DOHH2 (cell line): ENCODE measurements around the gene IQSEC1.

Source experiments
- H3F3A ChIP-seq: fragments of 200-600 bp; sonication (generic), shearing (Covaris generic); 2 replicates; pipeline ENCODE4 v1.6.0; 2016; ENCODE audit warnings: antibody characterized with exemption, mild to moderate bottlenecking; ENCODE audit not compliant: control insufficient read depth, insufficient read depth
- H3K27ac ChIP-seq: fragments of 200-600 bp; sonication (generic); 2 replicates; pipeline ENCODE4 v1.5.1; 2014; ENCODE audit warnings: low read depth, mild to moderate bottlenecking, low read length, moderate library complexity
- H3K27me3 ChIP-seq: fragments of 200-600 bp; sonication (generic); 2 replicates; pipeline ENCODE4 v1.6.1; 2014; ENCODE audit warnings: mild to moderate bottlenecking, low read length, mixed read lengths; ENCODE audit not compliant: control insufficient read depth
- H3K36me3 ChIP-seq: fragments of 200-600 bp; sonication (generic); 2 replicates; pipeline ENCODE4 v1.6.1; 2014; ENCODE audit warnings: mild to moderate bottlenecking, low read length, moderate library complexity, mixed read lengths; ENCODE audit not compliant: control insufficient read depth
- H3K4me1 ChIP-seq: fragments of 200-600 bp; sonication (generic); 2 replicates; pipeline ENCODE4 v1.6.1; 2014; ENCODE audit warnings: mild to moderate bottlenecking, low read length, mixed read lengths; ENCODE audit not compliant: control insufficient read depth
- H3K4me2 ChIP-seq: fragments of 200-600 bp; sonication (generic); 2 replicates; pipeline ENCODE4 v1.6.0; 2014; ENCODE audit warnings: mild to moderate bottlenecking, low read length, moderate library complexity
- H3K4me3 ChIP-seq: fragments of 200-600 bp; sonication (generic); 2 replicates; pipeline ENCODE4 v1.5.1; 2014; ENCODE audit warnings: mild to moderate bottlenecking, low read length, mixed read lengths
- H3K79me2 ChIP-seq: fragments of 200-600 bp; sonication (generic); 2 replicates; pipeline ENCODE4 v1.6.1; 2014; ENCODE audit warnings: mild to moderate bottlenecking, low read length, mixed read lengths; ENCODE audit not compliant: control insufficient read depth
- H3K9me2 ChIP-seq: fragments of 200-600 bp; sonication (generic); replicated peaks from 2 replicates; pipeline ENCODE4 v1.6.1; 2014; ENCODE audit warnings: mild to moderate bottlenecking, low read length, mixed read lengths; ENCODE audit not compliant: control insufficient read depth
- H3K9me3 ChIP-seq: fragments of 200-600 bp; sonication (generic); 2 replicates; pipeline ENCODE4 v1.6.1; 2014; ENCODE audit warnings: antibody characterized with exemption, low read length, mixed read lengths; ENCODE audit not compliant: control insufficient read depth, insufficient read depth
- H4K20me1 ChIP-seq: fragments of 200-600 bp; sonication (generic); 2 replicates; pipeline ENCODE4 v1.6.0; 2014; ENCODE audit warnings: low read depth, mild to moderate bottlenecking, antibody characterized with exemption, low read length, moderate library complexity; ENCODE audit not compliant: control insufficient read depth, insufficient read depth
- EZH2phosphoT487 ChIP-seq: fragments of 200-600 bp; sonication (generic); IDR thresholded peaks from 2 replicates; pipeline ENCODE4 v1.6.1; 2017; ENCODE audit warnings: borderline replicate concordance, mild to moderate bottlenecking, antibody characterized with exemption, low read length, moderate library complexity, mixed read lengths
- TF ChIP-seq, protein P1 (sequence below): fragments of 200-600 bp; sonication (generic); IDR thresholded peaks from one replicate; pipeline ENCODE4 v1.5.1; 2014; ENCODE audit warnings: antibody characterized with exemption, mild to moderate bottlenecking, low read depth, low read length; ENCODE audit not compliant: poor library complexity, severe bottlenecking

The IQSEC1 gene

DNA sequence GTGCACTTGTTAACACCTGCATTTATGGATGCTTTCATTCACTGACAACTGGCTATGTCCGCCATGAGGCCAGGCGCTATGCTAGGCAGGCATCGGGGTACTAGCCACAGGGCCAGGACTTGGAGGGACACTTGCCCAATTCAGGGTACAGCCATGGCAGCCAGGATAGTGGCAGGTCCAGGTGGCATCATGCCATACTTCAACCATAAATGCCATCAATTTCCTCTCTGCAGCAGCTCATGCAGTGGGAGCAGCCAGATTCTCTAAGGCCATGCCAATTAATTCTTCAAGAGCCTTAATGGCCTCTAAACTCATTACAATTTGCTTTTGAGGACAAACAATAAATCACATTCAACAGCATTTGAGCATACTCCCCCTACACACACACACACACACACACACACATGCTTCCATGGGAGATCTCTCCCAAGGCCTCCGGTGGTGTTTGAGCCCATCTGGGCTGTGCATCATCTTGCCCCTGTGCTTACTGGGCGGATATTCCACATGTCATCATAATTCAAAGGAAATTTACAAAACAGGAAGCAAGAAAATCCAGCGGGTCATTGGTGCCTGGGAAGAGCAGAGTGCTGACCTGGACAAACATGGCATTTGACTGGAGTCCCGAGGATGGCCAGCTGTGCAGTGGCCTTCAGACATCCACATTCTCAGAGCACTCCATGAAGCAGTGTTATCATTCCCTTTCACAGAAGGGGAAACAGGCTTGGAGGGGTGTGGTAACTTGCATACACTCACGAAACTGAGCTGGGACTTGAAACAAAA, 109.1 kb downstream of the IQSEC1 start:
- no peak overlapping the region for H3K27ac ChIP-seq
- no peaks in the 10 kb centered on the region for H3K36me3 ChIP-seq
- H3K4me3 ChIP-seq, result no peak overlapping the region
- no peaks in the 10 kb centered on the region for H3K79me2 ChIP-seq
- H4K20me1 ChIP-seq, result no peaks in the 10 kb centered on the region
- no peaks in the 10 kb centered on the region for H3K9me3 ChIP-seq
- H3K9me2 ChIP-seq, result no peaks in the 10 kb centered on the region
- H3K27me3 ChIP-seq, result peaks cover 44% of the 10 kb centered on the region
- H3K4me2 ChIP-seq, result no peak overlapping the region
- TF ChIP-seq, protein P1, sequence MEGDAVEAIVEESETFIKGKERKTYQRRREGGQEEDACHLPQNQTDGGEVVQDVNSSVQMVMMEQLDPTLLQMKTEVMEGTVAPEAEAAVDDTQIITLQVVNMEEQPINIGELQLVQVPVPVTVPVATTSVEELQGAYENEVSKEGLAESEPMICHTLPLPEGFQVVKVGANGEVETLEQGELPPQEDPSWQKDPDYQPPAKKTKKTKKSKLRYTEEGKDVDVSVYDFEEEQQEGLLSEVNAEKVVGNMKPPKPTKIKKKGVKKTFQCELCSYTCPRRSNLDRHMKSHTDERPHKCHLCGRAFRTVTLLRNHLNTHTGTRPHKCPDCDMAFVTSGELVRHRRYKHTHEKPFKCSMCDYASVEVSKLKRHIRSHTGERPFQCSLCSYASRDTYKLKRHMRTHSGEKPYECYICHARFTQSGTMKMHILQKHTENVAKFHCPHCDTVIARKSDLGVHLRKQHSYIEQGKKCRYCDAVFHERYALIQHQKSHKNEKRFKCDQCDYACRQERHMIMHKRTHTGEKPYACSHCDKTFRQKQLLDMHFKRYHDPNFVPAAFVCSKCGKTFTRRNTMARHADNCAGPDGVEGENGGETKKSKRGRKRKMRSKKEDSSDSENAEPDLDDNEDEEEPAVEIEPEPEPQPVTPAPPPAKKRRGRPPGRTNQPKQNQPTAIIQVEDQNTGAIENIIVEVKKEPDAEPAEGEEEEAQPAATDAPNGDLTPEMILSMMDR, result no peak
- TF ChIP-seq EZH2phosphoT487, result no peak
- H3F3A ChIP-seq, result no peaks in the 10 kb centered on the region
- peaks cover 16% of the 10 kb centered on the region for H3K4me1 ChIP-seq

DNA sequence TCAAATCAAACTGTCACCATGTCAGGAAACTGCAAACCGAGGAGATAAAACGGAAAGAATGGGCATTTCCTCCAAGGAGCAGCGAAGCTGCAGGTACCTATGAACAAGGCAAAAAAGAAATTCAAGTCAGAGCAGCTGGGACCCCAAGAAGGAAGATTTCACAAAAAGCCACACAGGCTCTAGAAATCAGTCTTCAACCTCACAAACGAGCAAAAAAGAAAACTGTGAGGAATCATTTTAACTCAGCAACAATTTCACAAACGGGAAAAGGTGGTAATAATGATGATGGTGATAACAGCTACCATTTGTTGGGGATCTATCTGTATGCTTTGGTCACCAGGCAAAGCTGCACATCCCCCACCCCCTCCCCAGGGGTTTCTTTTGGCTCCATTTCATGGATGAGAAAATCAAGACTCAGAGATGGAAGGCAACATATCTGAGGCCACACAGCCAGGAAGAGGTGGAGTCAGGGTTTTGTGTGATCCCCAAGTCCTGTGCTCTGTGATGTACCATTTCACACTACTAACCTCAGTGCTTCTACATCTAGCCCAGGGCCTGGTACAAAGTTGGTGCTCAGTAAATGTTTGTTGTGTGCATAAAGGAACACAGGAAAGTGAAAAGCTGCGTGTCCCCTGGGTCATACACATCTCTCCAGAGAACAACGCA, 109.9 kb downstream of the IQSEC1 start:
- H3K27ac ChIP-seq, result no peak overlapping the region
- peaks cover 37% of the 10 kb centered on the region for H3K27me3 ChIP-seq
- no peak overlapping the region for H3K4me2 ChIP-seq
- no peaks in the 10 kb centered on the region for H4K20me1 ChIP-seq
- peaks cover 16% of the 10 kb centered on the region for H3K4me1 ChIP-seq
- no peaks in the 10 kb centered on the region for H3F3A ChIP-seq
- H3K9me3 ChIP-seq, result no peaks in the 10 kb centered on the region
- no peak overlapping the region for H3K4me3 ChIP-seq
- H3K9me2 ChIP-seq, result no peaks in the 10 kb centered on the region
- H3K36me3 ChIP-seq, result no peaks in the 10 kb centered on the region
- H3K79me2 ChIP-seq, result no peaks in the 10 kb centered on the region
- TF ChIP-seq, protein P1, result no peak
- TF ChIP-seq EZH2phosphoT487, result no peak

DNA sequence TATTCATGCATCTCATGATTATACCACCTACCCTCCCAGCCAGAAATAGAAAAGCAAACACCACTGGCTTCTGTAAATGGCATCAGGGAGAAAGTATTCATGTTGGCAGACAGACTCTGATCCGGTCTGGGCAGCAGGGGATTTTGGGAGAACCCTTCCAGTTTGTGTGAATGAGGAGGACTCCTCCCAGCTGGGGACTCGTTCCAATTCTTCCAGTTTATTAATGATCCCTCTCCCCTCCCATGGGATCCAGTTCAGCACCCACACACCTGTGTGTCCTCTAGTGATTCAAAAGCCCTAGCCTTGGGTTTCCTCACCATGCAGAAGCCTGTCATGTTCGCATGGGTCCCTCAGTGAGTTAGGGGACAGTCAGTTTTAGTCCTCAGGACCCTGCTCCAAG, 110.9 kb downstream of the IQSEC1 start:
- Histone ChIP-seq H3K9me3 (no peaks in the 10 kb centered on the region), H3K79me2 (no peaks in the 10 kb centered on the region), H3K4me3 (no peak overlapping the region), H3F3A (no peaks in the 10 kb centered on the region), H3K27me3 (peaks cover 32% of the 10 kb centered on the region), H3K36me3 (no peaks in the 10 kb centered on the region), H3K4me1 (peaks cover 11% of the 10 kb centered on the region), H3K9me2 (no peaks in the 10 kb centered on the region), H3K4me2 (no peak overlapping the region), H4K20me1 (no peaks in the 10 kb centered on the region), H3K27ac (no peak overlapping the region)
- TF ChIP-seq, protein P1, result no peak
- TF ChIP-seq EZH2phosphoT487, result no peak
